GM21737 (cell line): ENCODE data around the gene F11.
"Not testable (repeated sequence)": the region's sequence is repeated elsewhere in the genome, so short reads cannot be mapped to it uniquely, and the experiment has no call there.

Experiments
- ATAC-seq: cut with Tn5 transposase; IDR thresholded peaks from one replicate; pipeline ENCODE4 v1.9.1; 2021; ENCODE audit warnings: mild to moderate bottlenecking, moderate library complexity; ENCODE audit not compliant: unreplicated experiment

The F11 gene

DNA sequence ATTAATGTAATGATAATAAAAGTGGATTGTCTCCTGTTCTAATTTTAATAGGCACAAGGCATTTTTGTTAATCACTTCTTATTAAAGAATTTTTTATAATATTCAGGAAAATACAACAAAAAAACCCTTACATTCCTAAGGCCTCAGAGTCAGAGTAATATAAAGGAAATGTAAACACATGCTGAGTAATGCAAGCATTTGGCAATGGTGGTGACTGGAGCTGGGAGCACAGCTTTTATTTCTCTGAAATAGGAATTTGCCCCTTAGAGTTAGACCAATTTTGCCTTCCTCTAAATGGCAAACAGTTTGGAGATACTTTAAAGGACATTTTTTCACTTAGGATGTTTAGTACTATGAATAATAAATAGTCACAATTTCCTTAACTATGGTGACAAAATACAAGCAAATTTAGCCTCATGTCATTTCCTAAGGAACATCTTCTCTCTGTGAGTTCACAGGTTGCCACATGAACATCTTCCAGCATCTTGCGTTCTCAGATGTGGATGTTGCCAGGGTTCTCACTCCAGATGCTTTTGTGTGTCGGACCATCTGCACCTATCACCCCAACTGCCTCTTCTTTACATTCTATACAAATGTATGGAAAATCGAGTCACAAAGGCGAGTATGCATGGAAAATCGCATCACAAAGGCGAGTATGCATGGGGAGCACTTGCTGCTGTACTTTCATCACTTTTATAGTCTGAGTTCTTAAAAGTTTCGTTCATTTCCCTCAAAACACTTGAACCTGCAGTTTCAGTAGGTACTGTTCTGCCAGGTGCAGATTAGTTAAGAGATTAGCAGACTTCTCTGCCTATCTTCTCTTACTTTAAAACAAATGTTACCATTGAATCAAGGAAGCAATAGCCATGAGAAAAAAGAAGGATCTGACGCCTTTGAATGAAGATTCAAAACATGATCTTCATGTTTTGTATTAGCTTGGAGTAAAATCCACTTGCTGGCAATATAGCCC is 15.9 kb upstream of the F11 start:
- no peak for ATAC-seq

GRCh38 chr4:186250760-186251159 is 15.2 kb upstream of the F11 start:
- no peak for ATAC-seq

GRCh38 chr4:186255122-186255521 is 10.9 kb upstream of the F11 start:
- no peak for ATAC-seq

DNA sequence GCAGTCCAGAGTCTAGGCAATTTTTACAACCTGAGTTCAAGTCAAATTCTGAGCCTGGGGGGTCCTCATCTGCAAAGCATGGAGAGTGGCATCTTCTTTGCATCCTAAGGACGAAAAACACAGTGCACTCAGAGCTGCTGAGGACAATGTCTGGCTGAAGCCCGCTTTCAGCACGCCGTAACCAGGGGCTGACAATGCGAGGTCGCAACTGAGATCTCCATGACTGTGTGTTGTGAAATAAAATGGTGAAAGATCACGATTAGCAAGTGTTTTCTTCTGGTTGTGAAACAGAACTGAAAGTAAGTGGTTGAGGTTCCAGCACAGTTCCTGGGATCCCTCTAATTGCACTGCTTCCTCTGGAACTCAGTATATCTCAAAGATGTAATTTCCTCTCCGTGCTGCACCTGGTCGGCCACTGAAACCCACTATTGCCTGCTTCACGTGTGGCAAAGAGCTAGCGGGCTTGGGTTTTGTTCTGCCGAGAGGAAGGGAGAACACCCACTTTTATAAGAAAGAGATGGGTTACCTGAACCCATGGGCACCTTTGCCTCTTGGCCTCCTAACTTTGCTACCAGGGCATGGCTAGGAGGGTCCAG is 7.7 kb upstream of the F11 start:
- no peak for ATAC-seq

DNA sequence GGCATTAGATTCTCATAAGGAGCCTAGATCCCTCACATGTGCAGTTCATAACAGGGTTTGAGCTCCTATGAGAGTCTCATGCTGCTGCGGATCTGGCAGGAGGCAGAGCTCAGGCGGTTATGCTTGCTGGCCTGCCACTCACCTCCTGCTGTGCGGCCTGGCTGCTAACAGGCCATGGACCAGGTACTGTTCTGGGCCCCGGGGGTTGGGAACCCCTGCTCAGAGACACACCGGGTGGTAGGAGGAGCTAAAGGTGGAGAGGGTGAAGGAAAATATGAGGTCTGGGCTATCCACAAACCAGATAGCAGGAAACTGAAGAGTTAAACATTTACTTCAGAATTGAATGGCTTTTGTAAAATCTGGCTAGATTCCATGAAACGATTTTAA is 5.9 kb upstream of the F11 start:
- no peak for ATAC-seq

GRCh38 chr4:186260504-186261448 is 5.2 kb upstream of the F11 start:
- no peak for ATAC-seq

GRCh38 chr4:186264660-186265059 is 1.3 kb upstream of the F11 start:
- ATAC-seq = no peak

DNA sequence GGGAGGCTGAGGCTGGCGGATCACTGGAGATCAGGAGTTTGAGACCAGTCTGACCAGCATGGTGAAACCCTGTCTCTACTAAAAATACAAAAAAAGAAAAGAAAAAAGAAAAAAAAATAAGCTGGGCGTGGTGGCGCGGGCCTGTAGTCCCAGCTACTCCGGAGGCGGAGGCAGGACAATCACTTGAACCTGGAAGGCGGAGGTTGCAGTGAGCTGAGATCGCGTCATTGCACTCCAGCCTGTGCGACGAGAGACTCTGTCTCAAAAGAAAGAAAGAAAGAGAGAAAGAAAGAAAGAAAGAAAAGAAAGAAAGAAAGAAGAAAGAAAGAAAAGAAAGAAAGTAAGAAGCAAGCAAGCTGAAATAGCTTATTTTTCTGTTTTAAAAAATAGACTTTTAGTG is 739 bp upstream of the F11 start:
- ATAC-seq = not testable (repeated sequence)

- ATAC-seq = no peak
Measured at GRCh38 chr4:186266729-186267456, 904 bp downstream of the F11 start.

DNA sequence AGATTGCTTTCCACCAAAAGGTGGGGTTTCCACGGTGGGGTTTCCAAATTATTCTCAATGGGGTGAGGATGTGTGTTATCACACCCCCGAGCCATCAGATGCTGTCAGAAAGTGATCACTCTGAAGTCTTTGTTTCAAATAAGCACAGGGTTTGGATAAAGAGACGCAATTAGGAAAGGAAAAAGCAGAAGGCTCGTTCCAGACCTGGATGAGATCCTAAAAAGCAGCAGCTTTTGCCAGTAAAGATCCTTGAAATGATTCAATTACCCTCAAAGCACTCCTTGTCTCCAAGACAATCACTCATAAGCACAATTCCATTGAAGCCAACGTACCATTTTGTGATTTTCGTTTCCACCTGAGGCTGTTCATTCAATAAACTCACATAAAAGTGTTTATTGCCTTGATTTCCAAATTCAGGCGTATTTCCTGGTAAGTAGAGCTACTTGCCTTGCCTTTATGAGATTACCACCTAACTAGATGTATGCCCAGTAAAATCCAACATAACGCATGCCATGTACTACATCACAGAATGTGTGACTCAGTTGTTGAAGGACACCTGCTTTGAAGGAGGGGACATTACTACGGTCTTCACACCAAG is 5.2 kb downstream of the F11 start:
- ATAC-seq = no peak

DNA sequence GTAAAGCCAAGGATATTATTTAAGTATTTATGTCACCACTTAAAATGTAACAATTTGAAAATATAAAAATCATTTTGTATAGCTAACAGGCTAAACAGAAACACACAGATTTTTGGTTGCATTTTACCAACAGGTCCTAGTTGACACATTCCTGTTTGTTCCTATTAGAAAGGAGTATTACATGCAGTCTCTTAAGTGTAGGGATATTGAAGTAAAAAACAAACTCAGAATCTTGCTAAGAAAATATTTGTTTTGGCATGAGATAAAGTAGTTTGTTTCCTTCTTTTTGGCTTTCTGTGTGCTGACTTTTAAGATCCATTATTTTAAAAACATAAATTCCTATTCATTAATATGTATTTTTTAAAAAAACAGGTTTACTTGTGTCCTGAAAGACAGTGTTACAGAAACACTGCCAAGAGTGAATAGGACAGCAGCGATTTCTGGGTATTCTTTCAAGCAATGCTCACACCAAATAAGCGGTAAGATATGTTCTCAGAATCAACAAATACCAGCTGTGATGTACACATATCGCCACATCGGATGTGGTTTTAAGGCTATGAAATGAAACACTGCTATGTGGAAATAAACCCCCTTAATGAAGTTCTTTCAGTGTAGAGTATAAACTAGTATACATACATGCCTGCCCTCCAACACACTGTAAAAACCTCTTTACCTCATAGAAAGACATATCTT is 6.9 kb downstream of the F11 start:
- ATAC-seq = no peak

GRCh38 chr4:186273392-186273789 is 7.4 kb downstream of the F11 start:
- ATAC-seq = not testable (repeated sequence)

- no peak for ATAC-seq
Measured at GRCh38 chr4:186283311-186283710, 17.3 kb downstream of the F11 start.

GRCh38 chr4:186285147-186285546 is 19.2 kb downstream of the F11 start:
- ATAC-seq = no peak

DNA sequence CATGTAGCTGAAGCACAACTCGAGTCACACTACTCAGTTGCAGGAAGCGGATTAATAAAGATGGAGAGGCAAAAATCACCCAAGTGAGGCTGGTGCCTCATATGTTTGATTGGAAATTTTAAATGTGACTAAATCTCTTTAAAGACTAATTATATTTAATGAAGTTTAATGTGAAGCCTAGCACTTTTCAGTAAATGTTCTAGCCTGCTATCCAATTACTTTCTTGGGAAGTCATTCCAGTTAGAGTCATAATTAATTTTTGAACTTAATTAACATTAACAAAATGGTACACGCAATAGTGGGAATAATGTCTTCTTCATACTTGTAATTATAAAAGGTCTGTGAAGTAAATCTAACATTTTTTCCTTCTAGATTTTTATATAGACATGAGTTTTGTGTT is 20.6 kb downstream of the F11 start:
- ATAC-seq = no peak

GRCh38 chr4:186291256-186291890 is 25.4 kb downstream of the F11 start:
- ATAC-seq = no peak

DNA sequence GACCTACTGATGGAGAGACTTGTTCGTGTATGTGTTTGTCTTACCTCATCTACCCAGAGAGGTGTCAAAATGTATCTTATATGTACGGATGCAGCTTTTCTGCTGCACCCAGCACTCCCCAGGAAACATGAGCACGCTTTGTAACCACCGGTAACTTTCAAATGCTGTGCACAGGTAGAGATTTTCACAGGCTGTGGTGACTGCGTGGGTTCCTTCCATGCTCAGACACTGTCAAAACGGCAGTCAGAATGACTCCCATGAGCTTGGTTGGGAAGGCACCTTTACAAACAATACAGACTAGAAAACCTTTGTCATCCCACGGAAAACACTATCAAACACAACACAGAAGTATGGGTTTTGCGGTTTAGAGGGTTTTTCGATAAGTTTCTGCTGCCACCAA is 28.2 kb downstream of the F11 start:
- ATAC-seq = no peak

DNA sequence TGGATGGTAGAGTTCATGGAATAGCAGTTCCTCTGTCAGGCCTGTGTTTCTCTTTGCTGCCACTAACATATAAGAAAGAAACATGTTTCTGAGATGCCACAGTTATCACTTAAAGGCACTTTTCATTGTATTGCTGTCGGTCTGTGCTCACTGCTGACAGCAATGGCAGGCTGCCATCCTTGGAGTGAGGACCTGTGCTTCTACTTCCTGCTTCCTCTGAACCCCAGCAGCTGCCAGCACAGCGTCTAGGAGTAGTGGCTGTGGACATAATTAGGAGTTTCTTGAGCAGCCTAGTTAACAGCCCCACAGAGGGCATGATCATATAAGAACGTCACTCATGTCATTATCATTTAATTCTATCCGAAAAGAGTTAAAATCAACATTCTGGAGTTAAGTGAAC is 30.5 kb downstream of the F11 start:
- no peak for ATAC-seq

DNA sequence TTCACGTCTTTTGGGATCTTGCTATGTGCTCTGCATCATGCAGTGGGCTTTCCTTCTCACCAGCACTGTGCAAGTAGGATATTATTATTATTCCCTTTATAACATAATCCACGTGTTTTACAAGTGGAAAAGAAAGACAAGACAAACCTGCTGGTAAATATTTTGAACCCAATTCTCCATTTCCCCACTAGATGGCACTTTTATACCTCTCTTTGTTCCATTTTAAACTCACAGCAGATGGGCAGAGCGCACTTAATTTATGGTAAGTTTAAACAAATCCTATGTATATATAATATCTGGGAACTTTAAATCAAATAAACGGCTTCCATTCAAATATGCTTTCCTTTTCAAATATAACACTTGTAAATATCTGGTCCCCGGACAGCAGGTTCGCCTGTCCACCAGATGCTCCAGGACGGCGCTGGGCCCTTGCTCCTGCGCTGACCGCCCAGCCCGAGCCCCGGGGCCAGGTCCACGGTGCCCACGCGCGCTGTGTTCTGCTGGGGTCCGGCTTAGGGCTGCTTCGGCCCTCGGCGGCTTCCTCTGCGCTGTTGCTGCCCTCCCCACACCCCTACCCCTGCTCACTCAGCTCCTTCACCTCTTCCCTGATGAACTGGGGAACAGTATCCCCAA is 31.1 kb downstream of the F11 start:
- ATAC-seq = no peak
